Panc1 (cell line): ENCODE measurements around the gene PLEKHF1. TPM values are rescaled to one million over a fixed set of nuclear protein-coding genes. Genes with fewer than 3 reads are reported as not detected.

Source experiments
- ATAC-seq: fragments of 200-7000 bp; cut with Tn5 transposase; 2 replicates; pipeline ENCODE4 v1.9.1; 2020; ENCODE audit warnings: mild to moderate bottlenecking, moderate library complexity
- BruUV-seq: library from RNA; stranded (reverse); fragments of 400-500 nt; replicated peaks from 2 replicates; lab custom pipeline; 2021; lab: Mats Ljungman, UMichigan
- CTCF ChIA-PET: fragments of 300-600 bp; sonication (Branson Sonifier 250); formaldehyde crosslinking; loops from one replicate; lab custom pipeline; 2022; ENCODE audit warnings: antibody characterized with exemption; lab: Charles Lee
- POLR2A ChIA-PET: fragments of 300-600 bp; sonication (Branson Sonifier 250); formaldehyde crosslinking; loops from one replicate; lab custom pipeline; 2022; ENCODE audit warnings: antibody characterized with exemption; lab: Charles Lee
- DNase-seq: peaks from one replicate; pipeline ENCODE4 v3.0.0-alpha.2; 2010; ENCODE audit warnings: low read depth, low spot score
- H3K27ac ChIP-seq: 2 replicates; pipeline ENCODE4 v1.5.1; 2011; ENCODE audit warnings: mild to moderate bottlenecking, low read length, inconsistent platforms
- H3K27me3 ChIP-seq: fragments of 200-500 bp; sonication (Bioruptor generic); 2 replicates; pipeline ENCODE4 v1.6.0; 2014; ENCODE audit warnings: low read length, inconsistent platforms; ENCODE audit not compliant: control insufficient read depth, insufficient read depth
- H3K36me3 ChIP-seq: fragments of 200-500 bp; sonication (Bioruptor generic); 2 replicates; pipeline ENCODE4 v1.5.1; 2014; ENCODE audit warnings: inconsistent platforms, mild to moderate bottlenecking, low read length, moderate library complexity; ENCODE audit not compliant: control insufficient read depth, insufficient read depth
- H3K4me1 ChIP-seq: 2 replicates; pipeline ENCODE4 v1.5.1; 2011; ENCODE audit warnings: inconsistent platforms, mild to moderate bottlenecking, low read length, moderate library complexity; ENCODE audit not compliant: control insufficient read depth, insufficient read depth
- H3K4me3 ChIP-seq, 2 experiments: 2 replicates each; pipeline ENCODE4 v1.5.1; 2011 to 2012; ENCODE audit warnings: low read depth in 2 of 2, low read length in 2 of 2, mild to moderate bottlenecking in 2 of 2, inconsistent platforms in 1 of 2, moderate library complexity in 1 of 2
- H3K9me3 ChIP-seq: fragments of 200-500 bp; sonication (Bioruptor generic); 2 replicates; pipeline ENCODE4 v1.5.1; 2014; ENCODE audit warnings: low read depth, mild to moderate bottlenecking, inconsistent platforms, low read length, moderate library complexity; ENCODE audit not compliant: control insufficient read depth, insufficient read depth
- CTCF ChIP-seq: fragments of 450-650 bp; IDR thresholded peaks from 2 replicates; pipeline ENCODE4 v1.5.1; 2017; ENCODE audit warnings: mild to moderate bottlenecking
- POLR2AphosphoS5 ChIP-seq: IDR thresholded peaks from 2 replicates; pipeline ENCODE4 v1.6.1; 2012; ENCODE audit warnings: mild to moderate bottlenecking, low read depth, low read length, moderate library complexity
- REST ChIP-seq, 2 experiments: IDR thresholded peaks; 2 replicates each; pipeline ENCODE4 v1.6.1; 2011 to 2012; ENCODE audit warnings: low read depth in 2 of 2, control low read depth in 1 of 2, low read length in 1 of 2, mild to moderate bottlenecking in 1 of 2, moderate library complexity in 1 of 2; ENCODE audit not compliant: insufficient read depth in 1 of 2
- SIN3A ChIP-seq: IDR thresholded peaks from 2 replicates; pipeline ENCODE4 v1.6.1; 2012; ENCODE audit warnings: low read depth, mild to moderate bottlenecking, low read length, moderate library complexity, borderline replicate concordance; ENCODE audit not compliant: insufficient read depth
- TCF7L2 ChIP-seq: IDR thresholded peaks from 2 replicates; pipeline ENCODE4 v1.6.1; 2011; ENCODE audit warnings: mild to moderate bottlenecking, low read depth, low read length, inconsistent platforms
- in situ Hi-C: cut with HindIII; loops from 2 replicates; pipeline ENCODE4 v1.10.0; 2016; ENCODE audit warnings: low sequenced_read_pairs, low pct_unique_long_range_greater_than_20kb
- intact Hi-C: fragments of 100-400 bp; cut with micrococcal nuclease; formaldehyde crosslinking; loops from one replicate; pipeline ENCODE4 v1.10.0; 2022; ENCODE audit not compliant: unreplicated experiment
- total RNA-seq: library from RNA; stranded (reverse); gene quantifications from one replicate; pipeline ENCODE4 v1.2.1, GENCODE V29; 2021; ENCODE audit not compliant: unreplicated experiment

Gene PLEKHF1
- total RNA-seq, 1 experiment from 2014 or later, result 22.4 TPM

GRCh38 chr19:29680447-29680846, 15.2 kb downstream of the PLEKHF1 start:
- Histone ChIP-seq H3K4me3 (no peak overlapping the region), H3K4me1 (peaks cover 5% of the 10 kb centered on the region; the same call in 1 of the 2 replicates), H3K36me3 (no peaks in the 10 kb centered on the region), H3K9me3 (no peaks in the 10 kb centered on the region), H3K27ac (no peak overlapping the region), H3K27me3 (no peaks in the 10 kb centered on the region)
- CTCF ChIA-PET, result no interaction called here
- DNase-seq (no peak), ATAC-seq (peak; percentile 39)
- BruUV-seq, result no TSS peak
- no peak for TF ChIP-seq TCF7L2
- intact Hi-C loops (no loop called here), in situ Hi-C loops (no loop called here)
- POLR2A ChIA-PET, result no interaction called here

DNA sequence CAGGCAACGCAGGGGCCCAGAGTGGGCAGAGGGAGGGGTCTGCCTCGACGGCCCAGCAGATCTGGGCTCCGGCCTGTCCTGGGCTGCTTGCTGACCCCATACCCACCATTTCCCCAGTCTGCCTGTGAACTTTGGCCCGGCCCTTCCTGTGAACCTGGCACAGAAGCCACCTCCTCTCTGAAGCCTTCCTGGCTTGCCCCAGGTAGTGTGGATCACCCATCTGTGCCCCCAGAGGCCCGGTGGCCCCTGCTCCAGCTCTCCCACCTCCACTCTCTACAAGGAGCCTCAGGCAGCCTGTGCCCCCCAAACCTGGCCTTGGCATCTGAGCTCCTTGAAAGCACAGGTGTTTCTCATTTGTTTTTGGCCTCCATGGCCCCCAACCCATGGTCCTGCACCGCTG, 15.7 kb downstream of the PLEKHF1 start:
- ATAC-seq (no peak), DNase-seq (no peak)
- no peak for TF ChIP-seq REST (IDR thresholded peaks at IDR 0.05; ENCODE audit: insufficient read depth in 1 of 2, low read depth in 2 of 2, low read length in 1 of 2)
- no peak for TF ChIP-seq SIN3A
- TF ChIP-seq CTCF, result no peak
- no peak for TF ChIP-seq TCF7L2
- TF ChIP-seq POLR2AphosphoS5, result no peak
- intact Hi-C loops (no loop called here), in situ Hi-C loops (no loop called here)
- BruUV-seq, result no TSS peak
- ChIA-PET POLR2A (no interaction called here), CTCF (no interaction called here)
- H3K27me3 ChIP-seq, result no peaks in the 10 kb centered on the region
- peaks cover 5% of the 10 kb centered on the region; the same call in 1 of the 2 replicates for H3K4me1 ChIP-seq
- no peak overlapping the region for H3K27ac ChIP-seq
- H3K36me3 ChIP-seq, result no peaks in the 10 kb centered on the region
- no peak overlapping the region for H3K4me3 ChIP-seq
- H3K9me3 ChIP-seq, result no peaks in the 10 kb centered on the region

DNA sequence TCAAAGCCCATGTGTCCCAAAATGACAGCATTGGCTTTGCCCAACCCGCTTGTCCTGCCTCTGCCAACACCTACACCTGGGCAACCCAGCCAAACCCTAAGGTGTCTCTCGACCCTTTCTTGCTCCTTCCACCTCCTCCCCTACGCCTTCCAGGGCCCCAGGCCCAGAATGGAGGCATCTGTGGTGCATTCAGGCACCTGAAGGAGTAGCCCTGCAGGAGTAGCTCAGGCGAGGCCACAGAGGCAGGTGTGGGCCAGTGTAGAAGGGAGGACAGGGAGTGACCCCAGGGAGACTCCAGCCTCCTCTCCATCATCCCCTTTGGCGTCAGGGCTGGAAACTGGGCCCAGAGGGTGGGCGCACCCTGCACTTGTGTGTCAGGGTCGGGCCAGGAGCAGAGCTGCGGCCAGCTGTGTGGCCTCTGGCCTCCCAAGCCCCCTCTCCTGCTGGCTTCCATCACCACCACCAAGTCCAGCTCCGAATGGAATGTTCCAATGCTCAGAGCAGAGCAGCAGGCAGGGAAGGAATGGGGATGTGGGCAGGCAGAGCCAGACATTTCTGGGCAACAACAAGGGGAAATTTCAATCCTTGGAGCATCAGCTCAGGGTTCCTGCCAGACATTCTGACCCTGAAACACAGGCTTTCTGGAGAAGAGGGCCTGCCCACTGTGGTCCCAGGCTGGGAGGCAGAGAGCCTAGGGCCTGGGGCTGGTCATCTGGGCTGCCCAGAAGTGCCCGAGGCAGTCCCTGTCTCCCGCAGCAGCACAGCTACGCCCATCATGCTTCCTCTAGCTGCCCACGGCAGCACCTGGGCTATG, 16.4 kb downstream of the PLEKHF1 start:
- H3K9me3 ChIP-seq, result no peaks in the 10 kb centered on the region
- H3K27ac ChIP-seq, result no peak overlapping the region
- H3K36me3 ChIP-seq, result no peaks in the 10 kb centered on the region
- CTCF ChIA-PET, result interaction anchor here (0.6 kb wide), 1 partner anchor 179 kb away, joined by 4 read pairs; no protein-coding TSS in a partner anchor
- peaks cover 5% of the 10 kb centered on the region; the same call in 1 of the 2 replicates for H3K4me1 ChIP-seq
- intact Hi-C loops, result no loop called here
- no peak for ATAC-seq
- no peak for DNase-seq
- POLR2A ChIA-PET, result no interaction called here
- TF ChIP-seq REST (IDR thresholded peaks at IDR 0.05; ENCODE audit: insufficient read depth in 1 of 2, low read depth in 2 of 2, low read length in 1 of 2) (no peak), SIN3A (no peak), POLR2AphosphoS5 (no peak), CTCF (no peak), TCF7L2 (no peak)
- BruUV-seq, result no TSS peak
- in situ Hi-C loops, result no loop called here
- H3K27me3 ChIP-seq, result no peaks in the 10 kb centered on the region
- H3K4me3 ChIP-seq, result no peak overlapping the region
